Measurements from ENCODE around the gene IQCB1.

GRCh38 chr3:121737644-121738043 is 97.2 kb downstream of the IQCB1 start:
- TF ChIP-seq CTCF (IDR thresholded peaks at IDR 0.05; ENCODE audit: low read depth, low read length) (no peak), POLR2A (IDR thresholded peaks at IDR 0.05; ENCODE audit: extremely low read depth, insufficient read length) (no peak), MAX (IDR thresholded peaks at IDR 0.05; ENCODE audit: low read depth, low read length) (no peak)

All from NB4 (cell line).